NCI-H2227 treated with DMSO at 0.1 percent for 48 hours (cell line): Measurements from ENCODE around the gene TYSND1.
"Not testable (repeated sequence)": the region's sequence is repeated elsewhere in the genome, so short reads cannot be mapped to it uniquely, and the experiment has no call there.

Experiments
- DNase-seq: peaks from one replicate; lab custom pipeline; 2025; lab: John Stamatoyannopoulos, UW

Gene TYSND1

DNA sequence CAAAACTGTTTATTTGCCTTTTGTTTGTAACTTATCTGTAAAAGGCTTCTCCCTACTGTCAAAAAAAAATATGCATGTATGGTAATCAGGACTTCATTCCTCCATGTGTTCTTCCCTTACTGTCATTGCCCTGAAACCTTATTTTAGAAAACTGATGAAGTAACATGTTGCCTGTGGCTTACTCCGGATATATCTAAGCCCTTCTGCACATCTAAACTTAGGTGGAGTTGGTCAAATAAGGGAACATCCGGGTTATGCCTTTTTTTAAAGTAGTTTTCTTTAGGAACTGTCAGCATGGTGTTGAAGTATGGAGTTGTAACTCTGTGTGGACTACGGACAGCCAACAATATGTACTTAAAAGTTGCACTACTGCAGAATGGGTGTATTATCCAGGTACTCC lies 17.7 kb upstream of the TYSND1 start:
- DNase-seq = no peak

DNA sequence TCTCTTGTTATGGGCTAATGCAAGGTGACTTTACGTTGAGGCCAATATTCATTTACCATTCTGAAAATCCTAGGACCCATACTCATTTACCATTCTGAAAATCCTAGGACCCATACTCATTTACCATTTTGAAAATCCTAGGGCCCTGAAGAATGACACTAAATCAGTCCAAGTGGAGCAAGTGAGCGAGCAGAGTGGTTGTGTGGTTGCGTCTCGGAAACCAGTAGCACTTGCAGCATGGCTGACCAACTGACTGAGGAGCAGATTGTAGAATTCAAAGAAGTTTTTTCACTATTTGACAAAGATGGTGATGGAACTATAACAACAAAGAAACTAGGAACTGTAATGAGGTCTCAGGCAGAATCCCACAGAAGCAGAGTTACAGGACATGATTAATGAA lies 16.9 kb upstream of the TYSND1 start:
- DNase-seq = no peak

DNA sequence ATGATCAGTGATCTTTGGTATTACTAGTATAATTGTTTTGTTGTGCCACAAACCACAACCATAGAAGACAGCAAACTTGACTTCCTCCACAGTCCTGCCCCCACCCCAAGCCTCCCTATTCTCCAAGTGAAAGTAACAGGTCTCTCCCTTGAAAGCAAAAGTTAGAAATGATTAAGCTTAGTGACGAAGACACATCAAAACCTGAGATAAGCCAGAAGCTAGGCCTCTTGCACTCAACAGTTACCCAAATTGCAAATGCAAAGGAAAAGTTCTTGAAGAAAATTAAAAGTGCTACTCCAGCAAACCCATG lies 16.3 kb upstream of the TYSND1 start:
- DNase-seq = no peak

DNA sequence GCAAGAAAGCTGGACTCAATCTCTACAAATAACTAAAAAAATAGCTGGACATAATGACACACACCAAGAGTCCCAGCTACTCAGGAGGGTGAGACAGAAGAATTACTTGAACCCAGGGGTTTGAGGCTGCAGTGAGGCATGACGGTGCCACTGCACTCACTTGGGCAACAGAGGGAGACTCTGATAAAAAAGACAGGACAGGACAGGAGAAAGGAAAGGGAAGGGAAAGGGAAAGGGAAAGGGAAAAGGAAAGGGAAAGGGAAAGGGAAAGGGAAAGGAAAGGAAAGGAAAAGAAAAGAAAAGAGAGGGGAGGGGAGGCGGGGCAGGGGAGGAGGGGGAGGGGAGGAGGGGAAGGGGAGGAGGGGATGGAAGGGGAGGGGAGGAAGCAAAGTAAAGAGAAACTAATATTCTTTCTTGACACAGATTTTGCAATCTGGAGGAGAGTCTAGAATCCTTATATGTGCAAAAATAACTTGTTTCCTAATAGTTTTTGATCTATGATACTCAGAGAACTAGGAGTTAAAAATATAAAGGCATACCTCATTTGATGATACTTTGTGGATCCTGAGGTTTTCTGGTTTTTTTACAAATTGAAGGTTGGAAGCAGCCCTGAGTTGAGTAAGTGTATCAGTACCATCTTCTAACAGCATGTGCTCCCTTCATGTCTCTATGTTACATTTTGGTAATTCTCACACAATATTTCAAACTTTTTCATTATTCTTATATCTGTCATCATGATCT lies 15.8 kb upstream of the TYSND1 start:
- DNase-seq = no peak

DNA sequence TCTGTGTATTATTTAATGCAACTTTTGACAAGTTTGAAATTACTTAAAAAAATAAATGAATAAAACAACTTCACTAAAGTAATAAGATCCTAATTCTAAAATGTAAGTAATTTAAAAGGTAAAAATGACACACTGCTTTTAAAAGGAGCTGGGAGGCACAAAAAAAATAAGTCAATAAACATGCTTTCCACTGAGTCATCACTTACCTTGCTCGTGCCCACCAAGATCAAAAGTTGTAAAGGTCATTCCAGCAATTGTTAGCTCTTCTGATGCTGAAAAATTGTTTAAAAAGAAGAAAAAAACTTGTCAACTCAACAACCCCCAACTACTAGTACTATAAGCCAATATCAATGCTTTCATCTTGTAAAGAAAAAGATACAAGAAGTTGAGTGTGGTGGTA lies 14.3 kb upstream of the TYSND1 start:
- no peak for DNase-seq

DNA sequence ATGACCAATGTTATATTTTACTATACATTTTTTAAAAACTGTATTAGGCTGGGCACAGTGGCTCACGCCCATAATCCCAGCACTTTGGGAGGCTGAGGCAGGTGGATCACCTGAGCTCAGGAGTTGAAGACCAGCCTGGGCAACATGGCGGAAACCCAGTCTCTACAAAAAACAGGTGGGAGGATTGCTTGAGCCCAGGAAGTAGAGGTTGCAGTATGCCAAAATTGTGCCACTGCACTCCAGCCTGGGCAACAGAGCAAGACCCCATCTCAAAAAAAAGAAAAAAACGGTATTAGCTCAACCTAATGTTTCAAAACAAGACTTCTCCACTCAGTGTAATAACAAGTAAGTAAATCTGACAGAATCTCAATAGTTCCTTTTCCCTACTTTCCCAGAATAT lies 12.9 kb upstream of the TYSND1 start:
- not testable (repeated sequence) for DNase-seq

DNA sequence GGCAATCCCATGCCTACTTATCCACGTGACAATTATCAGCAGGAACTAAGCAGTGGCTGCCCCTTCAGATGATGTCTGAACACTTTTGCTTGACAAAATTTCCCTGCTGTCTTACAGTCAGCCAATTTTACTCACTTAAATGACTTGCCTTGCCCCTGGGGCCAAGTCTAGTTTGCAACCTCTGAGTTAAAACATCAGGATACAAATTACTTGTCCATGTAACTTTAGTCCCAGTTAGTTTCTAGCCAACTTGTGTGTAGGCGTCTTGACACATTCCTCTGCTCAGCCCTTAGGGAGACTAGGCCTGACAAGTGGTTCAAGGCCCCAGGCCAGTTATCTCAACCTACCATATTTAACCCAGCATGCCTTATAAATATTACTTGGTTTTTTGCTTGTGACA lies 11.6 kb upstream of the TYSND1 start:
- no peak for DNase-seq

DNA sequence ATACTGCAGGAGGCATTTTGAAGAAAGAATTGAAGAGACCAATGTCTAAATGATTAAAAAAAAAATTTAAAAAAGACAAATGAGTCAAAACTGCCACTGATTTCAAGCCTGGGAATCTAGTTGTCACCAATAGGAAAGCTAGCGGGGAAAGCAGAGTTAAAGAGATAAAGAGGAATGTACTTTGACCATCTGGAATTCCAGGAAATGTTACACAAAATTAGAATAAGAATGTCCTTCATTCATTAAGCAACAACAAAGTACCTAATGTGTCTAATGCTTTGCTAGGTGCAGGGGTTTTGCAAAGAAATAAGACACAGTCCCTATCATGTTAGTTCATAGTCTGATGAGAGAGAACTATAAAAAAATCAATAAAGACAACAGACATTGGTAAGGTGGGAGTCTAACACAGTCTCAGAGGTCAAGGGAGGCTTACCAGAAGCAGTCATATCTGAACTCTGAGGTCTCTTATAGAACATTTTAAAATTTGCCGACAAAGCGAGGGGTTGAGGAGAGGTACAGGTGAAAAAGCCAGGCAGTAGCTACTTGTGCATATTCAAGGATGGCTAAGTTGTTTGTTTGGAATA lies 8.8 kb upstream of the TYSND1 start:
- no peak for DNase-seq

DNA sequence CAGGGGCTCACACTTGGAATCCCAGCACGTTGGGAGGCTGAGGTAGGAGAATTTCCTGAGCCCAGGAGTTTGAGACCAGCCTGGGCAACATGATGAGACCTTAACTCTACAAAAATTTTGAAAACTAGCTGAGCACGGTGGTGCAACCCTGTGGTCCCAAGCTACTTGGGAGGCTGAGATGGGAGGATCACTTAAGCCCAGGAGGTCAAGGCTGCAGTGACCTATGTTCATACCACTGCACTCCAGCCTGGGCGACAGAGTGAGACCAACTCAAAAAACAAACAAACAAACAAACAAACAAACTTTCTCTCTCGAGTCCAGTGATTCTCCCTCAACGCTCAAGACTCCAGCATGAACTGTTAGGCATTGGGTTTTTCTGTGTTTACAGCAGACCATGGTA lies 2.0 kb upstream of the TYSND1 start:
- no peak for DNase-seq

DNA sequence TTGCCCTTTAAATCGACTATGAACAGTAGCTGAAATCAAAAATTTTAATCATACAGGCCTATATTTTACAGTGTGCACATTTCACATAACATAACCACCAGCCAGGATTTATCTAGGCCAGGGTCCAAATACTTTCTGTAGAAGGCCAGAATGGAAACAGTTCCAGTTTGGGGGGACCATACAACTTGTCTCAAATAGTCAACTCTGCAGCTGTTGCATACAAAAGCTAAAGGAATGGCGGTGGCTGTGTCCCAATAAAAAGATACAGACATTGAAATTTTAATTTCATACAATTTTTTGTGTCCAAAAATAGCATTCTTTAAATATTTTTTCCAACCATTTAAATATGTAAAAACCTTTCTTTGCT lies 742 bp upstream of the TYSND1 start:
- DNase-seq = no peak

DNA sequence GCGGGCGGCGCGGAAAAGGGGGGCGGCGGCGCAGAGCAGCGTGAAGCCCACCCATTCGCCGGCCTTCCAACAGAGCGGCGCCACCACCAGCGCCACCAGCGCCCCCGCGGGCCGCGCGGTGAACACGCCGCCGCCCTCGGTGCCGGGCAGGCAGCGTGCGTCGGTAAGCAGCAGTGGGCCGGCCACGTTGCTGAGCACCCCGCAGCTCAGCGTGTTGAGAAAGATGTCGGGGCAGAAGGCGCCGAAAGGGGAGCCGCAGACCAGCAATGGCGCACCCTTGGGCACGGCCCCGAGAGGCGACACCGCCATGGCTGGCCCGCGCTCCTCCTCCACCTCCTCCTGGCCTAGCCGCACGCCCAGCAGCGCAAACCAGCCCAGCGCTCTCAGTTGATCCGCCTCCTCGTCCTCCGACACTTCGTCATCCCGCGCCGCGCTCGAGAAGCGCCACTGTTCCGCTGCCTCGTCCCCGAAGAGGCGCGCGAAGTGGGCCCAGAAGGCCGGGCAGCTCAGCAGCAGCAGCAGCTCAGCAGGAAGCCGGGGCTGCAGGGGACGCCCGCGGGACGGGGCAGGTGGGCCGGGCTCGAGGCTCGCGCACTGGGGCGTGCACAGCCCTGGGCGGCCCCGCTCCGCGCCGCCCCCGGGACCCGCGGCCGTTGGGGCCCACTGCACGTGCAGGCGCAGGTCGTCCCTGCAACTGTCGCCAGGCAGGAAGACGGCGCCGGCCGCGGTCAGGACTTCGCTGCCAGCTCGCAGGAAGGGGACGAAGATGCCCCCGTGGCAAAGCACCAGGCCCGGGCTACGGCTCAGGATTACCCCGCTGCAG lies 623 bp downstream of the TYSND1 start:
- peak; percentile 46 for DNase-seq

DNA sequence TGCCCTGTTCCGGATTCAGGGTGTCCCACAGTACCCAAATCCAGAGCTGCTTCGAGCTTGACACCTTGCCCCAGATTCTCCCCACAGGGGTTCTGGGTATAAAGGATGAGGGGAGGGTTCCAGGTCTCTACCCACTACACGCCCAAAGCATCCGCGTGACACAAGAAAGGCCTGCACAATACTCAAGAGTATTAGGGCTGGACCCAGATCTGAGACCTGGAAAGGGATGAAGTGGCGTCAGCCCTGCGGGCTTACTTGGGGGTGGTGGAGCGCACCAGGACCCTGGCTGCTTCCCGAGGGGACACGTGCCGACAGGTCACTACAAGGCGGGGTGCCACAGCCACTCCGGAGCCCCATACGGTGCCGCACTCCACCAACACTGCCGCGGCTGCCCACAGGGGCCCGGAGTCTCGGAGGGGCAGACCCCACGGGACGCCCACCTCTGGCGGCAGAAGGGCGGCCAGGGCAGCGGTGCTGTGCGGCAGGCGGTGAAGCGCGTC lies 1.3 kb downstream of the TYSND1 start:
- no peak for DNase-seq

DNA sequence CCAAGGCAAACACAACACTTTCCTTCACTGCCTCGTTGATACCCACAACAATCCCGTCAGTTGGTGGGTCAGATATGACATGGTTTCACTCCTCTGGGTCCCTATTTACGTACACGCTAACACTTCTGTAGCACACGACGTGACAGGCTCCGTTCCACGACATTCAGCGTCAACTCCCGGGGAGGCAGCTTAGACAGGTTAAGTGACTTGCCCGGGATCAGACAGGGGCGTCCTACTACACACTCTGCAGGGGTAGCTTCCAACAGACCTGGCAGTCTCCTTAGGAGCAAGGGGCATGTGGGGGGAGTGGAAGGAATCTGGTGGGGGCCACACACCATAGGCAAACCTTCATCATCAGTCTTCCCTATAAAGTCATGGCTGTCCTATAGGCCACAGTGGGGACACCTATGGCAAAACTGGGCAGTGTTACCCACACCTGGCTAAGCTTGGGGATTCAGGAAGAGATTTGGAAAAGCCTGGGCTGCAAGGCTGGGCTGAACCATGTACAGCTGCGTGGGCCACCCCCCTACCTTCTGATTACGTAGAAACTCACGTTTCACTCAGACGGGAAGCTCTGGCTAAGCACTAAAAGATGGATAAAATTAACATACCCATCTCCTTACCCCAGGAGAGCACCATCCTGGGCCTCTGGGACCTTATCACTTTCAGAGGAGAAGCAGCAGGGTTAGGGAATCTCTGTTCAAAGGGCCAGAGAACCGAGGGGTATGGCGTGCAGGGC lies 2.0 kb downstream of the TYSND1 start:
- DNase-seq = no peak

DNA sequence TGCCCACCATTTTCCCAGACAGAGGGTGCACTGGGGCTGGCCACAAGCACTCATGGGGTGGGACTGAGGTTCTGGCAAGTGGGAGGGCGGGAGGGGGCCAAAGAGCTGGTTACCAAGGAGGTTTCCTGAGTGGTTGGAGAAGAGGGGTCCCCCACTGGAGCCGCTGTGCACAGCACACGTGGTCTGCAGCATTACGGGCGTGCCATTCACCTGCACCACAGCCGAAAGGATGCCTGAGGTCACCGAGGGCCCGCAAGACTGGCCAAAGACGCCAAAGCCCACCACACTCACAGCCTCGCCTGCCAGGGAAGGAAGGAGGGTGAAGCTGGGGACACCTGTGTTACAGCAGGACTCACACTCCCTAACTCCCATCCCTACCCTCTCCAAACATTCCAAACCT lies 3.9 kb downstream of the TYSND1 start:
- DNase-seq = no peak

DNA sequence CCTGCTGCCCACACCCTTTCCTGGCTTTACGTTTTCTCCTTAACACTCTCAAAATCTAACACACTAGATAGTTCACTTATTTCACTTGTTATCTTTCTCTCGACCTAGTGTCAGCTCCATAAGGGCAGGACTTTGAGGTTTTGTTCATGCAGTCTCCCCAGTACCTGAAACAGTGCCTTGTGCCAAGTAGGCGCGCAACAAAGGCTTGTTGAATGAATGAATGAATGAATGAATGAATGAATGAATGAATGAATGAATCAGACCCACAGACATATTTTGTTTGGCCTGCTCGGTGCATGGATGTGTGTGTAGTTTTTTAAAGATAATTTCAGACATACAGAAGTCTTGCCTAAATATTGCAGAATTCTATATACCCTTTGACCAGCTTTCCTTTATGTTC lies 6.2 kb downstream of the TYSND1 start:
- DNase-seq = no peak

DNA sequence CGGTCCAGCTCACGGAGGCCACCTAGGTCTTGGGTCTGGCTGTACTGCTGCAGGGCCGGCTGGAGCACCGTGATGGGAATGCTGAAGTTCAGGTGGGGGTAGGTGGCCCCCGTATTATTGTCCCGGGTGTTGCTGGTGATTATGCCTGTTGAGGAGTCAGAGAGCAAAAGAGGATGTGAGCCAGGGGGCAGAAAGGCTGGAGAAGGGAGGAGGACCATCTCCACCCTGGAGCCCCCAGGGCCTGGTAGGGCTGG lies 6.6 kb downstream of the TYSND1 start:
- DNase-seq = no peak

DNA sequence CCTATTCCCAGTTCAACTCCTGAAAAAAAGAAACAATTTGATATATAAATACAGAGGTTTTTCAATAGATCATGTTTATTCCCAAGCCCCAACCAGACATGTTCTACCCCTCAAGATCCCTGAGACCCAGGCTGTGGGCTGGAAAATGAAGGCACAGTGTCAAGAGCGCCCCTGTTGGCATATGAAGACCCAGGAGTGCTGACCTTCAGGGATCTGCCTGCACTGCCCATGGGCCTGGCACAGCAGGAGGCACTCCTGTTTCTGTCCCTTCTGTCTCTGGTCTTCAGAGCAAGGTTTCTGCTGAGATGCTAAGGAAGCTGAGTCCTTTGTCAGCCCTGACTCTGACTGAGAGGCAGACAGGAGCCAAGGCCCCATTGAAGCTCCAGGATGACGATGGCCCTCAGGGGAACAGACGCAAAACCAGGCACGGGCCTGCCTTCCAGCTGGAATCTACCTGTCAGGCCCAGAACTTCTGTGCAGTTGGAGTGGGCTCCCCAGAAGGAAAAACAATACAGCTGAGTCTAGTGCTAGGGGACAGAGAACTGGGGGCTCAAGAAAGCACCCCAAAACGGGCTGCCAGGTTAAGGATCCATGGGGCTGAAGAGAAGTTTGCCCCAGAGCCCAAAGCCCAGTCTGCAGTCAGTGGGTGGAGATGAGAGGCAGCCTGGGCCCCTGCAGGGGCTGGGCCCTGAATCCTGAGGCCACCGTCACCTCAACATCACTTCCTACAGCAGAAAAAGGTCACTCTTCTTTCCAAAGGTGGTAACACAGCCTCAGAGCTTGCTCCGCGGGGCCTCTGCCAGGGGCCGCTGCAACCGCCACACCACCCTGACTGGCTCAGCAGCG lies 7.1 kb downstream of the TYSND1 start:
- no peak for DNase-seq

DNA sequence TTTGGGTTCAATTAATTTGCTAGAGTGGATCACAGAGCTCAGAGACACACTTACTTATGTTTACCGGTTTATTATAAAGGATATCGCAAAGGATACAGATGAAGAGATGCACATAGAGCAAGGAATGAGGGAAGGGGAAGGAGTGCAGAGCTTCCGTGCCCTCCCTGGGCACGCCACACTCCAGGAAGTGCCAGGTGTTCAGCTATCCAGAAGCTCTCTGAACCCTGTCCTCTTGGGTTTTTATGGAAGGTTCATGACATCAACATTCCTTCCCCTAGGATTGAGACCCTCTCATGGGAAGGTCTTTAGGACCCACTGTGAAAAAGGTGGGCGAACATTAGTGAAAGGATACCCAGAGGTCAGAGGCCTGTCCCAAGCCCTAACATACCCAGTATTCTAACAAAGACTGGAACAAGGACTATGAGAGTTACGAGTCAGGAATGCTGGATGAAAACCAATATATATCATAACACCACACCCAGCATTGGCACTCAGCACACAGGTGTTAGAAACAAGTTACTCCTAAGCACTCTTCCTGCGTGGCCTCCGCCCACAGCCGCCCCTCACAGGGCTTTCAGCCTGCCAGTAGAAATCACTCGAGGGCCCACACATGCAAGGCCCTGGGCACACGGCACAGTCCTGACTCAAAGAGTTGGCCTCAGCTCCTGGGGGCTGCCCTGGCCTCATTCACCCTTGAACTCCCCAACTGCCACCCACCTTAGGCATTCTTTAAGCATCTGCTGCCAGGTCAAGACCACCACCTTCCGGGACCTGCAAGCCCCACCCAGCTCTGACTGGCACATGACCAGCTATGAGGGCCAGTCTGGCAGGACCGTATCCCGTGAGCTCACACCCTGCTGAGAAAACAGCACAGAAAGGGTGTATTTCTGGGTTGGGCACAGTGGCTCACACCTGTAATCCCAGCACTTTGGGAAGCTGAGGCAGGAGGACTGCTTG lies 8.3 kb downstream of the TYSND1 start:
- no peak for DNase-seq

DNA sequence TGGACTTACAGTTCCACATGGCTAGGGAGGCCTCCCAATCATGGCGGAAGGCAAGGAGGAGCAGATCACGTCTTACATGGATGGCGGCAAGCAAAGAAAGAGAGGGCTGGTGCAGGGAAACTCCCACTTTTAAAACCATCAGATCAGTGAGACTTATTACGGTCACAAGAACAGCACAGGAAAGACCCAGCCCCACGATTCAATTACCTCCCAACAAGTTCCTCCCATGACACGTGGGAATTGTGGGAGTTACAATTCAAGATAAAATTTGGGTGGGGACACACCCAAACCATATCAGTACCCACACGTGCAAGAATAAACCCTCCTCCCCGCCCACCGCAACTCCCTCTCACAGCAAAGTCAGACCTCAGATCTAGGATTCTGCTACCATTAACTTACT lies 9.4 kb downstream of the TYSND1 start:
- DNase-seq = no peak

DNA sequence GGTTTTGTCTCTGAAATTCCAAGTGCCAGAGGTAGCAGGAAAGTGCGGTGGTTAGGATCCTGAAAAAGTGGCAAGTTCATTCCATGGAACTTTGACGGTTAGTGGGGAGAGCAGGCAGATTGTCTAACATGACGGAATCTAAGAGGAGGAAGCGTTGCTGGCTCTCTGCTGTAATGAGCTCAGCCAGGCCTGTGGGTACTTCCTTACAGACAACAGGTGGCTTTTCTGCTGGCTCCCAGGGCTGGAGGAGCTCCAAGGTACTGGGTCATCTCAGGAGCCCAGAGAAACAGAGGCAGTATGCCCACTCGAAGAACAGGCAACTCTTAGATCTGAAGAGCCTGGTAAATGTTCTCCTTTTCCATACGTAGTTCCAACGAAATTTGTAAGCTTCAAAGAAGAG lies 10.8 kb downstream of the TYSND1 start:
- DNase-seq = no peak

DNA sequence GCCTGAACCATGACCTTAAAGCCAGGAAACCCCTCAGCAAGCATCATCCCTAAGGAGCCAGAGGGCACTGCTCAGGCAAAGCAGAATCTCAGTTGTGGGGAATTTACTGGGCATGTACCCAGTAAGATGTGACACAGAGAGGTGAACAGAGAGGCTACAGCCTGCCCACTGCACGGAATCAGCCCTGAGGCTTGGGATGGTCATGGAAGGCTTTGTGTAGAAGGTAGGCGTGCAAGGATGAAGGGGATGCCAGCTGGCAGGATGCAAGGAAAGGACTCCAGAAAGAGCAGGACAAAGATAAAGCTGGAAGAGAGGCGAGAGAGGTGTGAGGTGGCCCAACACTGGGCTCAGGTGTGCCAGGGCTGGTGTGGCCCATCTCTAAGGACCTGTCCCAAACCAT lies 11.5 kb downstream of the TYSND1 start:
- DNase-seq = no peak
